ENCODE measurements around the gene CRYBG3.

CRYBG3 gene

GRCh38 chr3:97970956-97971620 lies 149.3 kb downstream of the CRYBG3 start:
- H3K4me3 ChIP-seq (ENCODE audit: low read depth, low read length), result peak overlapping the region; percentile 92
- peak; percentile 21 for DNase-seq (ENCODE audit: low read depth)
- no peak for TF ChIP-seq CTCF (IDR thresholded peaks at IDR 0.05; ENCODE audit: insufficient read depth, low read depth, low read length, missing control alignments)

- peak; percentile 89 for DNase-seq (ENCODE audit: low read depth)
- H3K4me3 ChIP-seq (ENCODE audit: low read depth, low read length), result peak within 1 kb of the TSS; percentile 92
- peak; percentile 3 for TF ChIP-seq CTCF (IDR thresholded peaks at IDR 0.05; ENCODE audit: insufficient read depth, low read depth, low read length, missing control alignments)
Measured at GRCh38 chr3:97971679-97972567, 150.1 kb downstream of the CRYBG3 start, which contains the start of gene RIOX2. Gene RIOX2, minus strand, starts transcription at chr3:97972431. Its CDS starts 4,838 bp downstream, at chr3:97967593.

GRCh38 chr3:97972976-97973375 lies 151.2 kb downstream of the CRYBG3 start:
- no peak for TF ChIP-seq CTCF (IDR thresholded peaks at IDR 0.05; ENCODE audit: insufficient read depth, low read depth, low read length, missing control alignments)
- peak overlapping the region; percentile 92 for H3K4me3 ChIP-seq (ENCODE audit: low read depth, low read length)
- DNase-seq (ENCODE audit: low read depth), result no peak

GRCh38 chr3:97974996-97975395 lies 153.2 kb downstream of the CRYBG3 start:
- DNase-seq (ENCODE audit: low read depth), result peak; percentile 19
- no peak for TF ChIP-seq CTCF (IDR thresholded peaks at IDR 0.05; ENCODE audit: insufficient read depth, low read depth, low read length, missing control alignments)
- no peak overlapping the region for H3K4me3 ChIP-seq (ENCODE audit: low read depth, low read length)

- DNase-seq (ENCODE audit: low read depth), result no peak
- H3K4me3 ChIP-seq (ENCODE audit: low read depth, low read length), result no peak overlapping the region
- TF ChIP-seq CTCF (IDR thresholded peaks at IDR 0.05; ENCODE audit: insufficient read depth, low read depth, low read length, missing control alignments), result no peak
Measured at GRCh38 chr3:97975466-97975865, 153.7 kb downstream of the CRYBG3 start.

- H3K4me3 ChIP-seq (ENCODE audit: low read depth, low read length), result no peak overlapping the region
- no peak for DNase-seq (ENCODE audit: low read depth)
- no peak for TF ChIP-seq CTCF (IDR thresholded peaks at IDR 0.05; ENCODE audit: insufficient read depth, low read depth, low read length, missing control alignments)
Measured at GRCh38 chr3:97979610-97980009, 157.8 kb downstream of the CRYBG3 start.
